ENCODE measurements around the gene NDUFA8. TPM values are rescaled to one million over a fixed set of nuclear protein-coding genes. Genes with fewer than 3 reads are reported as not detected.
A peak's percentile ranks its signal among the peaks of the same experiment; 100 is the strongest.

Gene NDUFA8
- total RNA-seq, 1 experiment from 2014 or later = 55.5 TPM

DNA sequence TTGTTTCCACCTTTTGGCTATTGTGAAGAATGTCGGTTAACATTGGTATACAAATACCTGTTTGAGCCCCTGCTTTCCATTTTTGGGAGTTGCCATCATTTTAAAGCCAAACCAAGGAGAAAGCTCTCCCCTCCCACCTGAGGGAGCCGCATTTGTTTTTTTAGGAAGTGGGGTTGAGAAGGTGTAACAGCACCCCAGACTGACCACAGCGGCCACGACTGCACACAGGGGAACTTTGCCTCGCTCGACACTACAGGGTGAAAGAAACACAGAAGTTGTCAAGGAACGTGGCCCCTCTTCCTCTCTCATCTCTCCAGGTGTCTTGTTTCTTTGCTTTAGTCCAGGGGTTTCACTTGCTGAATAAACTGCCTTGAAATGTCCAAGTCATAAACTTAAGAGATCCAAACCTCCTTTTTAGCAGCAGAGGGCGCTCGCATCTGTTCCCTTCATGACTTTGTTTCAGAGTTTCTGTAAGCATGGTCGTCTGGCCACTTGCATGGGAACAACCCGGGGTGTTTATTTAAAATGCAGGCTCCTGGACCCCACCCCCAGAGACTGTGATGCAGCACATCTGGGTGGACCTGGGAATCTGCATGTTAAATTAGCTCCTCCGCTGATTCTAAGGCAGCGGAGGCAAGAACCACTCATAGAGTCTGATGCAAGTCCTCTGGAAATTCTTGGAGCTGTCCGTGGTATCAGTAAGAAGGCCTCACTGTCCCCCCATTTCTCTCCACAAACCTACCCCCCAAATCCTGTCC, 64.4 kb downstream of the NDUFA8 start:
- POLR2A ChIA-PET = no interaction called here
- TF ChIP-seq, protein P1, sequence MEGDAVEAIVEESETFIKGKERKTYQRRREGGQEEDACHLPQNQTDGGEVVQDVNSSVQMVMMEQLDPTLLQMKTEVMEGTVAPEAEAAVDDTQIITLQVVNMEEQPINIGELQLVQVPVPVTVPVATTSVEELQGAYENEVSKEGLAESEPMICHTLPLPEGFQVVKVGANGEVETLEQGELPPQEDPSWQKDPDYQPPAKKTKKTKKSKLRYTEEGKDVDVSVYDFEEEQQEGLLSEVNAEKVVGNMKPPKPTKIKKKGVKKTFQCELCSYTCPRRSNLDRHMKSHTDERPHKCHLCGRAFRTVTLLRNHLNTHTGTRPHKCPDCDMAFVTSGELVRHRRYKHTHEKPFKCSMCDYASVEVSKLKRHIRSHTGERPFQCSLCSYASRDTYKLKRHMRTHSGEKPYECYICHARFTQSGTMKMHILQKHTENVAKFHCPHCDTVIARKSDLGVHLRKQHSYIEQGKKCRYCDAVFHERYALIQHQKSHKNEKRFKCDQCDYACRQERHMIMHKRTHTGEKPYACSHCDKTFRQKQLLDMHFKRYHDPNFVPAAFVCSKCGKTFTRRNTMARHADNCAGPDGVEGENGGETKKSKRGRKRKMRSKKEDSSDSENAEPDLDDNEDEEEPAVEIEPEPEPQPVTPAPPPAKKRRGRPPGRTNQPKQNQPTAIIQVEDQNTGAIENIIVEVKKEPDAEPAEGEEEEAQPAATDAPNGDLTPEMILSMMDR (IDR thresholded peaks at IDR 0.05) = peak; percentile 81
- TF ChIP-seq, protein P2, sequence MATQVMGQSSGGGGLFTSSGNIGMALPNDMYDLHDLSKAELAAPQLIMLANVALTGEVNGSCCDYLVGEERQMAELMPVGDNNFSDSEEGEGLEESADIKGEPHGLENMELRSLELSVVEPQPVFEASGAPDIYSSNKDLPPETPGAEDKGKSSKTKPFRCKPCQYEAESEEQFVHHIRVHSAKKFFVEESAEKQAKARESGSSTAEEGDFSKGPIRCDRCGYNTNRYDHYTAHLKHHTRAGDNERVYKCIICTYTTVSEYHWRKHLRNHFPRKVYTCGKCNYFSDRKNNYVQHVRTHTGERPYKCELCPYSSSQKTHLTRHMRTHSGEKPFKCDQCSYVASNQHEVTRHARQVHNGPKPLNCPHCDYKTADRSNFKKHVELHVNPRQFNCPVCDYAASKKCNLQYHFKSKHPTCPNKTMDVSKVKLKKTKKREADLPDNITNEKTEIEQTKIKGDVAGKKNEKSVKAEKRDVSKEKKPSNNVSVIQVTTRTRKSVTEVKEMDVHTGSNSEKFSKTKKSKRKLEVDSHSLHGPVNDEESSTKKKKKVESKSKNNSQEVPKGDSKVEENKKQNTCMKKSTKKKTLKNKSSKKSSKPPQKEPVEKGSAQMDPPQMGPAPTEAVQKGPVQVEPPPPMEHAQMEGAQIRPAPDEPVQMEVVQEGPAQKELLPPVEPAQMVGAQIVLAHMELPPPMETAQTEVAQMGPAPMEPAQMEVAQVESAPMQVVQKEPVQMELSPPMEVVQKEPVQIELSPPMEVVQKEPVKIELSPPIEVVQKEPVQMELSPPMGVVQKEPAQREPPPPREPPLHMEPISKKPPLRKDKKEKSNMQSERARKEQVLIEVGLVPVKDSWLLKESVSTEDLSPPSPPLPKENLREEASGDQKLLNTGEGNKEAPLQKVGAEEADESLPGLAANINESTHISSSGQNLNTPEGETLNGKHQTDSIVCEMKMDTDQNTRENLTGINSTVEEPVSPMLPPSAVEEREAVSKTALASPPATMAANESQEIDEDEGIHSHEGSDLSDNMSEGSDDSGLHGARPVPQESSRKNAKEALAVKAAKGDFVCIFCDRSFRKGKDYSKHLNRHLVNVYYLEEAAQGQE (IDR thresholded peaks at IDR 0.05; ENCODE audit: insufficient read depth in 1 of 2, low read depth in 2 of 2, low read length in 1 of 2) = peak; percentile 66; a peak in 3 of 4 replicates
- no peak for TF ChIP-seq SIN3A (IDR thresholded peaks at IDR 0.05; ENCODE audit: borderline replicate concordance, insufficient read depth, low read depth, low read length)
- no peaks in the 10 kb centered on the region for H3K36me3 ChIP-seq (ENCODE audit: control insufficient read depth, insufficient read depth, low read length)
- H3K4me3 ChIP-seq (ENCODE audit: low read depth in 2 of 2, low read length in 2 of 2) = no peak overlapping the region; a peak in 1 of 4 replicates
- intact Hi-C loops (cut with micrococcal nuclease; ENCODE audit: unreplicated experiment) (loop anchor here (10.0 kb wide), 1 partner anchor 360 kb away; no protein-coding TSS in a partner anchor), in situ Hi-C loops (cut with HindIII; ENCODE audit: low pct_unique_long_range_greater_than_20kb, low sequenced_read_pairs) (no loop called here)
- DNase-seq (ENCODE audit: low read depth, low spot score) (peak; percentile 43), ATAC-seq (no peak)
- H3K4me1 ChIP-seq (ENCODE audit: control insufficient read depth, insufficient read depth, low read length) = no peaks in the 10 kb centered on the region
- H3K27me3 ChIP-seq (ENCODE audit: control insufficient read depth, insufficient read depth, low read length) = no peaks in the 10 kb centered on the region
- no TSS peak for BruUV-seq (replicated peaks)
- no peak overlapping the region for H3K27ac ChIP-seq (ENCODE audit: low read length)
- no peaks in the 10 kb centered on the region for H3K9me3 ChIP-seq (ENCODE audit: control insufficient read depth, insufficient read depth, low read depth, low read length)
- CTCF ChIA-PET = no interaction called here

Small RNA genes within 50 kb of the gene (microRNA-seq; reads per million reads assigned to microRNA genes)
- gene MIR4478 (ENCODE audit: unreplicated experiment) = not detected

Other genes with a start within 250 kb of the NDUFA8 start
- gene TTLL11, start 66.5 kb downstream of the NDUFA8 start, total RNA-seq (2021; ENCODE audit: unreplicated experiment) = 1.1 TPM
- not detected for gene MORN5, start 129 bp upstream of the NDUFA8 start, total RNA-seq (2021; ENCODE audit: unreplicated experiment)
- 0.62 TPM for gene LHX6, start 69.2 kb upstream of the NDUFA8 start, total RNA-seq (2021; ENCODE audit: unreplicated experiment)
- gene RBM18, start 105.1 kb upstream of the NDUFA8 start, total RNA-seq (2021; ENCODE audit: unreplicated experiment) = 19.2 TPM
- gene MRRF, start 105.1 kb upstream of the NDUFA8 start, total RNA-seq (2021; ENCODE audit: unreplicated experiment) = 28.4 TPM
- 61.2 TPM for gene PTGS1, start 211.2 kb upstream of the NDUFA8 start, total RNA-seq (2021; ENCODE audit: unreplicated experiment)

All from Panc1 (cell line).